ENCODE data around the gene RPS6KB1. TPM values are rescaled to one million over a fixed set of nuclear protein-coding genes. Genes with fewer than 3 reads are reported as not detected.

RPS6KB1 gene
- total and polyA plus RNA-seq, 10 of the 15 experiments (the other 5 are each of a cell fraction or from before 2014, with no cell fraction given), result 6.6 to 33.2 (median 26.0) TPM

- TF ChIP-seq YY1 (IDR thresholded peaks at IDR 0.05; ENCODE audit: low read depth, low read length) (peak; percentile 97), ZNF687 (IDR thresholded peaks at IDR 0.05) (peak; percentile 77), SMC3 (IDR thresholded peaks at IDR 0.05; ENCODE audit: borderline replicate concordance, low read length) (no peak), TBL1XR1 (IDR thresholded peaks at IDR 0.05; ENCODE audit: low read depth, low read length) (no peak), FOS (IDR thresholded peaks at IDR 0.05; ENCODE audit: borderline replicate concordance, extremely low read depth, insufficient read length) (no peak), KLF5 (IDR thresholded peaks at IDR 0.05; ENCODE audit: partially characterized antibody) (peak; percentile 73), GABPA (IDR thresholded peaks at IDR 0.05; ENCODE audit: low read depth) (no peak), ZBED1 (IDR thresholded peaks at IDR 0.05; ENCODE audit: borderline replicate concordance) (no peak), RELA (IDR thresholded peaks at IDR 0.05; ENCODE audit: borderline replicate concordance, partially characterized antibody) (no peak), JUND (IDR thresholded peaks at IDR 0.05; ENCODE audit: low read depth, low read length) (no peak), RCOR1 (conservative IDR thresholded peaks at IDR 0.05; ENCODE audit: low read depth, low read length) (no peak), EZH2 (IDR thresholded peaks at IDR 0.05; ENCODE audit: borderline replicate concordance, control insufficient read depth, low read depth, low read length) (no peak)
- TF ChIP-seq, protein P1, sequence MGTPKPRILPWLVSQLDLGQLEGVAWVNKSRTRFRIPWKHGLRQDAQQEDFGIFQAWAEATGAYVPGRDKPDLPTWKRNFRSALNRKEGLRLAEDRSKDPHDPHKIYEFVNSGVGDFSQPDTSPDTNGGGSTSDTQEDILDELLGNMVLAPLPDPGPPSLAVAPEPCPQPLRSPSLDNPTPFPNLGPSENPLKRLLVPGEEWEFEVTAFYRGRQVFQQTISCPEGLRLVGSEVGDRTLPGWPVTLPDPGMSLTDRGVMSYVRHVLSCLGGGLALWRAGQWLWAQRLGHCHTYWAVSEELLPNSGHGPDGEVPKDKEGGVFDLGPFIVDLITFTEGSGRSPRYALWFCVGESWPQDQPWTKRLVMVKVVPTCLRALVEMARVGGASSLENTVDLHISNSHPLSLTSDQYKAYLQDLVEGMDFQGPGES (IDR thresholded peaks at IDR 0.05), result no peak
- TF ChIP-seq, protein P2, sequence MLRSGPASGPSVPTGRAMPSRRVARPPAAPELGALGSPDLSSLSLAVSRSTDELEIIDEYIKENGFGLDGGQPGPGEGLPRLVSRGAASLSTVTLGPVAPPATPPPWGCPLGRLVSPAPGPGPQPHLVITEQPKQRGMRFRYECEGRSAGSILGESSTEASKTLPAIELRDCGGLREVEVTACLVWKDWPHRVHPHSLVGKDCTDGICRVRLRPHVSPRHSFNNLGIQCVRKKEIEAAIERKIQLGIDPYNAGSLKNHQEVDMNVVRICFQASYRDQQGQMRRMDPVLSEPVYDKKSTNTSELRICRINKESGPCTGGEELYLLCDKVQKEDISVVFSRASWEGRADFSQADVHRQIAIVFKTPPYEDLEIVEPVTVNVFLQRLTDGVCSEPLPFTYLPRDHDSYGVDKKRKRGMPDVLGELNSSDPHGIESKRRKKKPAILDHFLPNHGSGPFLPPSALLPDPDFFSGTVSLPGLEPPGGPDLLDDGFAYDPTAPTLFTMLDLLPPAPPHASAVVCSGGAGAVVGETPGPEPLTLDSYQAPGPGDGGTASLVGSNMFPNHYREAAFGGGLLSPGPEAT (IDR thresholded peaks at IDR 0.05; ENCODE audit: low read depth), result no peak
- TF ChIP-seq, protein P3, sequence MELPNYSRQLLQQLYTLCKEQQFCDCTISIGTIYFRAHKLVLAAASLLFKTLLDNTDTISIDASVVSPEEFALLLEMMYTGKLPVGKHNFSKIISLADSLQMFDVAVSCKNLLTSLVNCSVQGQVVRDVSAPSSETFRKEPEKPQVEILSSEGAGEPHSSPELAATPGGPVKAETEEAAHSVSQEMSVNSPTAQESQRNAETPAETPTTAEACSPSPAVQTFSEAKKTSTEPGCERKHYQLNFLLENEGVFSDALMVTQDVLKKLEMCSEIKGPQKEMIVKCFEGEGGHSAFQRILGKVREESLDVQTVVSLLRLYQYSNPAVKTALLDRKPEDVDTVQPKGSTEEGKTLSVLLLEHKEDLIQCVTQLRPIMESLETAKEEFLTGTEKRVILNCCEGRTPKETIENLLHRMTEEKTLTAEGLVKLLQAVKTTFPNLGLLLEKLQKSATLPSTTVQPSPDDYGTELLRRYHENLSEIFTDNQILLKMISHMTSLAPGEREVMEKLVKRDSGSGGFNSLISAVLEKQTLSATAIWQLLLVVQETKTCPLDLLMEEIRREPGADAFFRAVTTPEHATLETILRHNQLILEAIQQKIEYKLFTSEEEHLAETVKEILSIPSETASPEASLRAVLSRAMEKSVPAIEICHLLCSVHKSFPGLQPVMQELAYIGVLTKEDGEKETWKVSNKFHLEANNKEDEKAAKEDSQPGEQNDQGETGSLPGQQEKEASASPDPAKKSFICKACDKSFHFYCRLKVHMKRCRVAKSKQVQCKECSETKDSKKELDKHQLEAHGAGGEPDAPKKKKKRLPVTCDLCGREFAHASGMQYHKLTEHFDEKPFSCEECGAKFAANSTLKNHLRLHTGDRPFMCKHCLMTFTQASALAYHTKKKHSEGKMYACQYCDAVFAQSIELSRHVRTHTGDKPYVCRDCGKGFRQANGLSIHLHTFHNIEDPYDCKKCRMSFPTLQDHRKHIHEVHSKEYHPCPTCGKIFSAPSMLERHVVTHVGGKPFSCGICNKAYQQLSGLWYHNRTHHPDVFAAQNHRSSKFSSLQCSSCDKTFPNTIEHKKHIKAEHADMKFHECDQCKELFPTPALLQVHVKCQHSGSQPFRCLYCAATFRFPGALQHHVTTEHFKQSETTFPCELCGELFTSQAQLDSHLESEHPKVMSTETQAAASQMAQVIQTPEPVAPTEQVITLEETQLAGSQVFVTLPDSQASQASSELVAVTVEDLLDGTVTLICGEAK (IDR thresholded peaks at IDR 0.05; ENCODE audit: borderline replicate concordance), result peak; percentile 19; the same call in 1 of the 2 replicates
Observed at GRCh38 chr17:59892924-59893675, at the start of gene RPS6KB1, which contains the start of gene TUBD1 (continued).

All from GM12878 (cell line).